ENCODE results near the gene FBXO42. TPM values are rescaled to one million over a fixed set of nuclear protein-coding genes. Genes with fewer than 3 reads are reported as not detected.

FBXO42 gene
- total and polyA plus RNA-seq, 4 donors = 22.8 to 29.2 (median 27.5) TPM

DNA sequence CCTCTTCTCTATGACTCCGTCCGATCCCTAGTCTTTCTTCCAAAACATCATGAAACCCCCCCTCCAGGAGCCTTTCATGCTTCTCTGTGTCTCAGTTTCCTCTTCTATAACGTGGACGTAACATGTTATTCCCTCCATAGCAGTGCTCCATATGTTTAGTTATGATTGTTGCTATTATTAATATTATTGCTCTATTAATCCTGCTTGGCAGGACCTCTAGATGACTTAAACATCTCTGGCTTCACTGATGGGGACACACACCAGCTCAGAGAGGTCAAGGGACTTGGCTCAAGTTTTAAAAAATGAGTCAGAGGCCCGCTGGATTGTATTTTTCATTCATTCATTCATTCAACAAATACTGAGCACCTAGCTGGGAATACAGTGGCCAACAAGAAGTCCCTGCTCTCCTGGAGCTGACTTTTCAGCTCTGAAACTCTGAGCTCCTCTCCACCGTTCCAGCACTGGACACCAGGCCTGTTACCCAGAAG, 114.9 kb downstream of the FBXO42 start:
- no peaks in the 10 kb centered on the region for H3K9me3 ChIP-seq (ENCODE audit: control insufficient read depth, insufficient read depth, low read length)
- 0% methylated on average over 2 of the region's 6 CpGs for WGBS (ENCODE audit: insufficient coverage)
- peak overlapping the region; percentile 37 for H3K4me3 ChIP-seq (ENCODE audit: low read depth, low read length)
- DNase-seq (ENCODE audit: low read depth in 4 of 6, low spot score in 6 of 6) = no peak
- H3K27ac ChIP-seq (ENCODE audit: low read depth, low read length) = peak overlapping the region; percentile 72
- peaks cover 17% of the 10 kb centered on the region for H3K4me1 ChIP-seq (ENCODE audit: control insufficient read depth, insufficient read depth, low read length)
- H3K36me3 ChIP-seq (ENCODE audit: control insufficient read depth, insufficient read depth, low read length) = peaks cover 10% of the 10 kb centered on the region
- H3K27me3 ChIP-seq (ENCODE audit: control insufficient read depth, insufficient read depth, low read length) = no peaks in the 10 kb centered on the region

DNA sequence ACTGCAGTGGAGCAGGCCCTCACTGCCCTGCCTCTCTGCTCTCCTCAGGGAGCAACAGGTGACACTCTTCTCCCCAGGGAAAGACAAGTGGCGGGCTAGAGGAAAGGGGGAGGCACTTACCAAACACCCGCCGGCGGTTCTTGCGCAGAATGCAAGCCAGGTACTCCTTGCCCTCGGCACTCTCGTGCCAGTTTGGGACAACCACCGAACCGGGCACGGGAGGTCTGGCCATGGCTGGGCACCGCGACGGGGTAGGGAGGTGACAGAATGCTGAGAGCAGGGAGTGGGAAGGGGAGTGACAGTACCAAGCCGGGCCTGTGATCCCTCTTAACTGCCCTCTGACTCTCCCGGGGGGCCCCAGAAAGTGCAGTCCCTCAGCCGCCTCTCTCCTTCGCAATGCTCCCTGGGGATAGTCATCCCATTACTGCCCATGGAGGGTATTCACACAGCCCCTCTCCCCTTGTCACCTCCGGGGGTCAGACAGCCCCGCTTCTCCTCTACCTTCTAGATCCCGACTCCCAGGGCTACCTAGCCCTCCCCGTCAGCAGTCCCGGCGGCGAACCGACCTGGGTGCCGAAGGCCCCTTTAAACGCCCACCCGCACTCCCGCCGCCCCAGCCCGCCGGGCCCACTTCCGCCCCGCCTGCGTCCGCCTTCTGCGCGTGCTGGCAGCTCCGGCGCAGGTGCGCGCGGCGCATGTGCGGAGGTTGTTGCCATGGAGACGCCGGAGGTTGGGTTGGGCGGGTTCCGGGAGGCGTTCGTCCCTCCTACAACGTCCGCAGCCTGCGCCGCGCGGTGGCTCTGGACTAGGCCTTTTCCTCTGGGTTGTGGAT, 115.6 kb downstream of the FBXO42 start, which contains the start of gene CPLANE2:
CPLANE2 (minus strand) TSS at position 673 of the 832 bp plus-strand sequence; CDS start at position 232, 441 bp downstream.
- Histone ChIP-seq H3K27ac (ENCODE audit: low read depth, low read length) (peak within 1 kb of the TSS; percentile 72), H3K36me3 (ENCODE audit: control insufficient read depth, insufficient read depth, low read length) (peaks cover 16% of the 10 kb centered on the region), H3K4me3 (ENCODE audit: low read depth, low read length) (peak within 1 kb of the TSS; percentile 65), H3K27me3 (ENCODE audit: control insufficient read depth, insufficient read depth, low read length) (no peaks in the 10 kb centered on the region), H3K4me1 (ENCODE audit: control insufficient read depth, insufficient read depth, low read length) (peaks cover 17% of the 10 kb centered on the region), H3K9me3 (ENCODE audit: control insufficient read depth, insufficient read depth, low read length) (no peaks in the 10 kb centered on the region)
- under 1% methylated on average over 57 of the region's 57 CpGs for WGBS (ENCODE audit: insufficient coverage)
- DNase-seq (ENCODE audit: low read depth in 4 of 6, low spot score in 6 of 6) = peak; percentile 80 to 98 (median 88)

DNA sequence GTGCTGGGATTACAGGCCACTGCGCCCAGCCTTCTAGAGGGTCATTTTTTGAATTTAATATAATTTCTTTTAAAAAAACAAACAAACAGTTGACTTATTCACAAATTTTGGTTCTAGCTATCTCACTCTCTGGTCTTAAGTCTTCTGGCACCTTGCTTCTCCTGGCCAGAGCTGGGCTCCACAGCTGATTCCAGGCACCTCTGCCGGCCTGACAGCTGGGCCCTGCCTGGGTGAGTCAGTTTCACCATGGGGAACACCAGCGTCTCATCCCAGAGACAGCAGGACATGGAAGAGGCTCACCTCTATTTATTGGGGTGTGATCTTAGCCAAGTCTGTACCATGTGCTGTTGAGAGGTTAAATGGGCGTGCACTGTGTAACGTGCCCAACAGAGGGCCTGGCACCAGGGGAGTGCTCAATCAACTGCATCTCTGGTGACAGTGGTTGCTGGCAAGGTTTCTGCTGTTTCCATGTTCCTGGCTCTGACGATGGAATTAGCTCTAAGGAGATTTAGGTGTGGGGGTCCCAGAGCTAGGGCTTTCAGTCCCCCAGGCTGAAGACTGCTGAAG, 116.3 kb downstream of the FBXO42 start:
- Histone ChIP-seq H3K9me3 (ENCODE audit: control insufficient read depth, insufficient read depth, low read length) (no peaks in the 10 kb centered on the region), H3K4me1 (ENCODE audit: control insufficient read depth, insufficient read depth, low read length) (peaks cover 11% of the 10 kb centered on the region), H3K36me3 (ENCODE audit: control insufficient read depth, insufficient read depth, low read length) (peaks cover 23% of the 10 kb centered on the region), H3K4me3 (ENCODE audit: low read depth, low read length) (peak overlapping the region; percentile 65), H3K27me3 (ENCODE audit: control insufficient read depth, insufficient read depth, low read length) (no peaks in the 10 kb centered on the region), H3K27ac (ENCODE audit: low read depth, low read length) (no peak overlapping the region)
- DNase-seq (ENCODE audit: low read depth in 4 of 6, low spot score in 6 of 6) = peak in 2 of 6 donors; percentile 46 to 53
- WGBS (ENCODE audit: insufficient coverage) = 26% methylated on average over 4 of the region's 6 CpGs

GRCh38 chr1:16235347-16235746, 116.9 kb downstream of the FBXO42 start:
- Histone ChIP-seq H3K27me3 (ENCODE audit: control insufficient read depth, insufficient read depth, low read length) (peaks cover 1% of the 10 kb centered on the region), H3K9me3 (ENCODE audit: control insufficient read depth, insufficient read depth, low read length) (no peaks in the 10 kb centered on the region)
- no CpG with 5 or more reads among the region's 2 CpGs for WGBS (ENCODE audit: insufficient coverage)

GRCh38 chr1:16233431-16233830, 118.8 kb downstream of the FBXO42 start:
- H3K4me1 ChIP-seq (ENCODE audit: control insufficient read depth, insufficient read depth, low read length) = peaks cover 11% of the 10 kb centered on the region
- no peak for DNase-seq (ENCODE audit: low read depth in 4 of 6, low spot score in 6 of 6)
- 95% methylated on average over 8 of the region's 8 CpGs for WGBS (ENCODE audit: insufficient coverage)
- no peaks in the 10 kb centered on the region for H3K9me3 ChIP-seq (ENCODE audit: control insufficient read depth, insufficient read depth, low read length)
- peaks cover 37% of the 10 kb centered on the region for H3K36me3 ChIP-seq (ENCODE audit: control insufficient read depth, insufficient read depth, low read length)
- H3K4me3 ChIP-seq (ENCODE audit: low read depth, low read length) = no peak overlapping the region
- no peak overlapping the region for H3K27ac ChIP-seq (ENCODE audit: low read depth, low read length)
- peaks cover 16% of the 10 kb centered on the region for H3K27me3 ChIP-seq (ENCODE audit: control insufficient read depth, insufficient read depth, low read length)

More at GRCh38 chr1:16235347-16235746, 116.9 kb downstream of the FBXO42 start:
- Histone ChIP-seq H3K4me3 (ENCODE audit: low read depth, low read length) (no peak overlapping the region), H3K27ac (ENCODE audit: low read depth, low read length) (no peak overlapping the region), H3K36me3 (ENCODE audit: control insufficient read depth, insufficient read depth, low read length) (peaks cover 29% of the 10 kb centered on the region), H3K4me1 (ENCODE audit: control insufficient read depth, insufficient read depth, low read length) (peaks cover 11% of the 10 kb centered on the region)
- no peak for DNase-seq (ENCODE audit: low read depth in 4 of 6, low spot score in 6 of 6)

DNA sequence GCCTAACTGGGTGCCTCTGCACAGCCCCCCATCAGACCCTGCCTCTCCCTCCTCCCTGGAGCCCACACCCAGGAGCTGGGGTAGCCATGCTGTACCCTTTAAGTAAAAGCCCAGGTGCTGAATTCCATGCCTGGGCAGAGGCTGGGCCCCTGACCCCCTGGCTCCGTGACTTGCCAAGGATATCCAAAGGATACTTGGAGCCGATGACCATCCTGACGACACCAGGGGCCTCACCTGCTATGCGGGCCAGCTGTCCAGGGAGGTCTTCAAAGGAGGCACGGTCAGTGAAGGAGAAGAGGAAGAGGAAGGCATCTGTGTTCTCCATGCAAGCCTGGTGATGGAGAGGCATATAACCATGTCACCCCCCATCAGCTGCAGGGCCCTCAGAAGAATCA, 120.0 kb downstream of the FBXO42 start:
- H3K4me1 ChIP-seq (ENCODE audit: control insufficient read depth, insufficient read depth, low read length) = peaks cover 22% of the 10 kb centered on the region
- 96% methylated on average over 5 of the region's 5 CpGs for WGBS (ENCODE audit: insufficient coverage)
- H3K27me3 ChIP-seq (ENCODE audit: control insufficient read depth, insufficient read depth, low read length) = peaks cover 27% of the 10 kb centered on the region
- H3K9me3 ChIP-seq (ENCODE audit: control insufficient read depth, insufficient read depth, low read length) = no peaks in the 10 kb centered on the region
- H3K27ac ChIP-seq (ENCODE audit: low read depth, low read length) = no peak overlapping the region
- H3K4me3 ChIP-seq (ENCODE audit: low read depth, low read length) = no peak overlapping the region
- no peak for DNase-seq (ENCODE audit: low read depth in 4 of 6, low spot score in 6 of 6)
- peaks cover 37% of the 10 kb centered on the region for H3K36me3 ChIP-seq (ENCODE audit: control insufficient read depth, insufficient read depth, low read length)

DNA sequence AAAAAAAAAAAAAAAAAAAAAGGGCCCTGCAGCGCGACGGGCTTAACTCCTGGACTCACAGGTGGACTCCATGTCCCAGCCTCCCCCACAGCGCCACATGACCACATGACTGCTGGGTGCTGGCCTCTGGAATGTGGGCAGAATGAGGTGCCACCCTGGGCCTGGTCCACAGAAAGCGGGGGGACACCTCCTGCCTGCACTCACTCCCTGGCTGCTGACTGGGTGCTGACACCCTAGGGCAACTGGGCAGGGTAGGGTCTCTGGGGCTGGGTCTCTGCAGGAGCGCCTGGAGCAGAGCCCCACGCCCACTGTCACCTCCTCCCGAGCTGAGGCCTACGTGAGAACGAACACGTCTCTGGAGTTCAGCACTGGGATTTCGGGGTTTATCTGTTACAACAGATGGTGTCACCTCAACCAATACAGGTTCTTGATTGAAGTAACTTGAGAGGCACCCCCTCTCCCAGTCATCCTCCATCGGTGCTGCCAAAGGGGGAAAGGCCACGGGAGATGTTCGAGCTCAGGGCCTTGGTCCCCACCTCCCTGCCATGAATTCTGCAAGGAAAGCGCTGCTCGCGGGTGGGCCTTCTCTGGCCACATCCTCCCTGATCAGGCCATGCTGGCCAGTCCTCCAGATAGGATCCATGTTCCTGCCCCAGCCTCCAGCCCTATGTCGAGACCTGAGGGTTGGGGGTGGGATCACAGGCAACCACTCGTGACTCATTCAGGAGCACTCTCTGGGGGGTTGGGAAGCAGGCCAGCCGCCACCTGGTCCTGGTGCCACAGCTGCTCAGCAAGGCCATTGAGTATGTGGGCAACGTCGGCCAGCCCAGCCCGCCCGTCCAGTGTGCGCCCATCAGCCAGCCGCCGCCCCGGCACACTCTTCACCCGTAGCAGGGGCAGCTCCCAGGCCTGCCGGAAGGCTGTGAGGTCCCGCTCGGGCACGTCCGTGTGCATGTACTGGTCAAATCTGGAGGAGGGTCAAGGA, 120.7 kb downstream of the FBXO42 start:
- peaks cover 37% of the 10 kb centered on the region for H3K36me3 ChIP-seq (ENCODE audit: control insufficient read depth, insufficient read depth, low read length)
- WGBS (ENCODE audit: insufficient coverage) = 85% methylated on average over 30 of the region's 35 CpGs
- H3K27ac ChIP-seq (ENCODE audit: low read depth, low read length) = no peak overlapping the region
- no peak overlapping the region for H3K4me3 ChIP-seq (ENCODE audit: low read depth, low read length)
- H3K27me3 ChIP-seq (ENCODE audit: control insufficient read depth, insufficient read depth, low read length) = peaks cover 34% of the 10 kb centered on the region
- H3K9me3 ChIP-seq (ENCODE audit: control insufficient read depth, insufficient read depth, low read length) = no peaks in the 10 kb centered on the region
- no peak for DNase-seq (ENCODE audit: low read depth in 4 of 6, low spot score in 6 of 6)
- H3K4me1 ChIP-seq (ENCODE audit: control insufficient read depth, insufficient read depth, low read length) = peaks cover 27% of the 10 kb centered on the region

DNA sequence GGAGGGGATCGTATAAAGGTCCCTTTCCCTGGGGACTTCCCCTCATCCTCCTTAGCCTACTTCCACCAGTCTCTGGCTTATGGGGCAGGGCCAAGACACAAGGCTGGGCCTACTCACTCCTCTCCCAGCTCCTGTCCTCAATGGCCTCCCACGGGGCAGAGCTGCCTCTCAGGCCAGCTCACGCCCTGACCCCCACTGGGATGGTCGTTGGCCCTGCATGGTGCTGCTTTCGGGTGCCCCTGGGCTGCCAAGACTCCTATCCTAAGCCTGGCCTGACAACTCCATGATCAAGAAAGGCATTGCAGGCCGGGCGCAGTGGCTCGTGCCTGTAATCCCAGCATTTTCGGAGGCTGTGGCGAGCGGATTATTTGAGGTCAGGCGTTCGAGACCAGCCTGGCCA, 121.5 kb downstream of the FBXO42 start:
- no peak for DNase-seq (ENCODE audit: low read depth in 4 of 6, low spot score in 6 of 6)
- Histone ChIP-seq H3K4me3 (ENCODE audit: low read depth, low read length) (no peak overlapping the region), H3K27ac (ENCODE audit: low read depth, low read length) (no peak overlapping the region), H3K27me3 (ENCODE audit: control insufficient read depth, insufficient read depth, low read length) (peaks cover 43% of the 10 kb centered on the region), H3K4me1 (ENCODE audit: control insufficient read depth, insufficient read depth, low read length) (peaks cover 23% of the 10 kb centered on the region), H3K9me3 (ENCODE audit: control insufficient read depth, insufficient read depth, low read length) (no peaks in the 10 kb centered on the region), H3K36me3 (ENCODE audit: control insufficient read depth, insufficient read depth, low read length) (peaks cover 37% of the 10 kb centered on the region)
- WGBS (ENCODE audit: insufficient coverage) = 78% methylated on average over 9 of the region's 13 CpGs

Measured in spinal cord (tissue), 10 donors.